Adrenal gland (tissue), 5 donors: ENCODE data around the gene LYRM7.

Experiments
- POLR2A ChIP-seq, 2 donors: fragments of 450-650 bp; IDR thresholded peaks; one replicate each; pipeline ENCODE4 v1.6.1; 2017; ENCODE audit warnings: antibody characterized with exemption in 2 of 2, mild to moderate bottlenecking in 2 of 2, moderate library complexity in 1 of 2
- TF ChIP-seq, protein P1 (sequence below), 6 experiments: fragments of 450-650 bp in 4 of 6; fragments of 200-600 bp in 2 of 6; sonication (generic) in 1 of 6; IDR thresholded peaks; 1 replicate in 5 of 6; 2 replicates in 1 of 6; pipeline versions ENCODE4 v1.5.1 to v1.8.0; 2016 to 2021; ENCODE audit warnings: antibody characterized with exemption in 6 of 6, mild to moderate bottlenecking in 2 of 6, moderate library complexity in 1 of 6
- donor health status: DM: no; HTN: no; CAD: no.

DNA sequence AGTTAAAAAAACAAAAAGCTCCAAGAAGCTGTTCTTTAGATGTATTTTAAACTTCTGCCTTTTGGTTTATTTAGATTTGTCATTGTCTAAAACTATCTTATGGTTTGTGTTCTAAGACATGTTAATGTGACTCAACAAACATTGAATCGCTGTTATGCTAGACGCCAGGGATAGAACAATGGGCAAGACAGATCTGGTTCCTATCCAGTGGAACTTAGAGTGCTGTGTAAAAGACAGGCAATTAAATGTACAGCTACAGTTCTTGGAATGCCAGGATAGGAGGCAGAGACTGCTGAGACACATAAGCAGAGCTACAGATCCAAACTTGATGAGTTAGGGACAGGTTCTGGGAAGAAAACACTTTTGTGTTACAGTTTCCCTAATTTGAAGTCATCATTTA, 22.4 kb downstream of the LYRM7 start:
- TF ChIP-seq, protein P1, sequence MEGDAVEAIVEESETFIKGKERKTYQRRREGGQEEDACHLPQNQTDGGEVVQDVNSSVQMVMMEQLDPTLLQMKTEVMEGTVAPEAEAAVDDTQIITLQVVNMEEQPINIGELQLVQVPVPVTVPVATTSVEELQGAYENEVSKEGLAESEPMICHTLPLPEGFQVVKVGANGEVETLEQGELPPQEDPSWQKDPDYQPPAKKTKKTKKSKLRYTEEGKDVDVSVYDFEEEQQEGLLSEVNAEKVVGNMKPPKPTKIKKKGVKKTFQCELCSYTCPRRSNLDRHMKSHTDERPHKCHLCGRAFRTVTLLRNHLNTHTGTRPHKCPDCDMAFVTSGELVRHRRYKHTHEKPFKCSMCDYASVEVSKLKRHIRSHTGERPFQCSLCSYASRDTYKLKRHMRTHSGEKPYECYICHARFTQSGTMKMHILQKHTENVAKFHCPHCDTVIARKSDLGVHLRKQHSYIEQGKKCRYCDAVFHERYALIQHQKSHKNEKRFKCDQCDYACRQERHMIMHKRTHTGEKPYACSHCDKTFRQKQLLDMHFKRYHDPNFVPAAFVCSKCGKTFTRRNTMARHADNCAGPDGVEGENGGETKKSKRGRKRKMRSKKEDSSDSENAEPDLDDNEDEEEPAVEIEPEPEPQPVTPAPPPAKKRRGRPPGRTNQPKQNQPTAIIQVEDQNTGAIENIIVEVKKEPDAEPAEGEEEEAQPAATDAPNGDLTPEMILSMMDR (IDR thresholded peaks at IDR 0.05), result no peak
- TF ChIP-seq POLR2A (IDR thresholded peaks at IDR 0.05), result no peak
